Stomach (tissue), 9 donors: ENCODE results near the gene DIRAS1. TPM values are rescaled to one million over a fixed set of nuclear protein-coding genes. Genes with fewer than 3 reads are reported as not detected.
"Not testable (repeated sequence)": the region's sequence is repeated elsewhere in the genome, so short reads cannot be mapped to it uniquely, and the experiment has no call there.

Experiments used
- DNase-seq, 2 donors: peaks; one replicate each; pipeline versions ENCODE4 v3.0.0 to v3.0.0-alpha.2; 2013 to 2019
- H3K27ac ChIP-seq, 5 donors: fragments of 200-600 bp in 4 of 5; sonication (generic) in 4 of 5; one replicate each; pipeline ENCODE4 v1.5.1; 2013 to 2019; ENCODE audit warnings: mild to moderate bottlenecking in 1 of 5, moderate library complexity in 1 of 5
- H3K27me3 ChIP-seq, 3 donors: fragments of 200-600 bp; sonication (generic); one replicate each; pipeline ENCODE4 v1.5.1; 2017 to 2019; ENCODE audit warnings: mixed run types in 1 of 3
- H3K36me3 ChIP-seq, 4 donors: fragments of 200-600 bp; sonication (generic); 1 replicate in 3 of 4; 2 replicates in 1 of 4; pipeline ENCODE4 v1.5.1; 2016 to 2019
- H3K4me1 ChIP-seq, 4 donors: fragments of 200-600 bp; sonication (generic); one replicate each; pipeline ENCODE4 v1.5.1; 2016 to 2019
- H3K4me3 ChIP-seq, 4 donors: fragments of 200-600 bp; sonication (generic) in 3 of 4; one replicate each; pipeline ENCODE4 v1.5.1; 2016 to 2019; ENCODE audit warnings: mild to moderate bottlenecking in 1 of 4
- H3K9me3 ChIP-seq, 4 donors: fragments of 200-600 bp; sonication (generic); one replicate each; pipeline ENCODE4 v1.5.1; 2016 to 2019
- CTCF ChIP-seq, 7 experiments: fragments of 450-650 bp in 4 of 7; fragments of 200-600 bp in 3 of 7; sonication (generic) in 3 of 7; IDR thresholded peaks; one replicate each; pipeline ENCODE4 v1.5.1; 2016 to 2019; ENCODE audit warnings: antibody characterized with exemption in 7 of 7, control low read depth in 2 of 7, mild to moderate bottlenecking in 1 of 7
- EP300 ChIP-seq: sonication (generic); formaldehyde crosslinking; IDR thresholded peaks from one replicate; pipeline ENCODE4 v1.6.1; 2017; ENCODE audit warnings: antibody characterized with exemption
- POLR2A ChIP-seq, 4 donors: fragments of 450-650 bp; IDR thresholded peaks; one replicate each; pipeline ENCODE4 v1.6.1; 2016; ENCODE audit warnings: antibody characterized with exemption in 4 of 4, control low read depth in 2 of 4, mild to moderate bottlenecking in 1 of 4, moderate library complexity in 1 of 4
- POLR2AphosphoS5 ChIP-seq, 3 donors: sonication (generic); formaldehyde crosslinking; IDR thresholded peaks; one replicate each; pipeline ENCODE4 v1.6.1; 2016; ENCODE audit warnings: antibody characterized with exemption in 3 of 3
- WGBS, 5 donors: extraction: QIAGEN DNeasy Blood & Tissue Kit in 3 of 5; methylation state at CpG; one replicate each; pipeline versions ENCODE4 v1.1.5 to v1.1.7; 2013 to 2018; 5-methylcytosine and 5-hydroxymethylcytosine counted together
- intact Hi-C: fragments of 100-400 bp; cut with DNase I; formaldehyde crosslinking; loops from one replicate; pipeline ENCODE4 v1.15.1; 2023; ENCODE audit warnings: low total_unique reads
- polyA plus RNA-seq, 3 donors: library from polyadenylated mRNA; stranded (reverse); fragments of 200-250 nt; gene quantifications; one replicate each; pipeline ENCODE4 v1.2.3, GENCODE V29; 2013
- total RNA-seq, 5 donors: library from RNA; depleted of rRNA; stranded (reverse); fragments of >200 nt; gene quantifications; one replicate each; pipeline versions ENCODE4 v1.1.0 to v1.2.3, GENCODE V29; 2014 to 2016
- donor health status: healthy with polysubstance abuse.
- donor health status: Bipolar disorder and iron deficiency.
- donor health status: healthy.

The DIRAS1 gene
- total and polyA plus RNA-seq, 8 donors, result 0.73 to 8.4 (median 2.1) TPM; not detected in 1

DNA sequence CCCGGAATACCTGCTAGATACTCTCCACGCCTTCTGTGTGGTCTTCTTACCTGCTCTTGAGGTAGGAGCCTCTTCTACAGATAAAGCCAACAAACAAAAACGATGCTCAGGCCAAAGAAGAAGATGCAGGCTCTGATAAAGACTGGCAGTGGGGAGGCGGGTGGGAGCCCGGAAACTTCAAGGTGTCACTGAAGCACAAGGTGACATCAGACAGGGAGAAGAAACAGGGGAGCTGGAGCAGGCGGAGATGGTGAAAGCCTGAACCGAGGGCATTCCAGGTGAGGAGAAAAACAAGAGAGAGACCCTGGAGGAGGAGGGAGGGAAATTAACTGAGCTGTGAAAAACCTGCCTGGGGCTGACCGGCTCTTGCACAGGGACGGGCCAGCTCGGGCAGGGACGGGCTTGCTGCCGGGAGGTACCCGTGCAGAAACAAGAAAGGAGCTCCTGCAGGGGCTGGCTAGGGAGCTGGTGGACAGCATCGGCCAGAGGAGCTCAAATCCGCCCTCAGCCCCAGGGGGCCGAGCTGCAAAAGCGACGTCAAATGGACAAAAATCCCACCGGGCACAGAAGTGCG, 37.7 kb downstream of the DIRAS1 start:
- 77 to 88% (median 79%) methylated on average over 20 of the region's 20 CpGs for WGBS, 5 donors
- no peak overlapping the region for H3K4me3 ChIP-seq

DNA sequence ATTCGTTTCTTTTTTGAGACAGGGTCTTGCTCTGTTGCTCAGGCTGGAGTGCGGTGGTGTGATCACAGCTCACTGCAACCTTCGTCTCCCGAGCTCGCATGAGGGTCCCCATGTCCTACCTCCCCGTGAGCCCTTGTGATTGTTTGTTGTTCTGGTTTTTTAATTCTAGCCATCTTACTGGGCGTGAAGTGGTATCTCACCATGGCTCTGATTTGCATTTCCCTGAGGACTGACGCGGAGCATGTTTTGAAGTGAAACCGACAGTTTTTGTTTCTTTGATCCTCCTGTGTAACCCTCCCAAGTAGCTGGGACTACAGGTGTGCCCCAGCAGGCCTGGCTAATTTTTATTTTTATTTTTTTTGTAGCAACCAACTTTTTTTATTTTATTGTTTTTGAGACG, 40.4 kb downstream of the DIRAS1 start:
- TF ChIP-seq EP300, result no peak
- no peak for TF ChIP-seq POLR2A (IDR thresholded peaks at IDR 0.05)
- TF ChIP-seq CTCF (IDR thresholded peaks at IDR 0.05), result no peak
- TF ChIP-seq POLR2AphosphoS5 (IDR thresholded peaks at IDR 0.05), result no peak
- no peak for DNase-seq
- H3K4me3 ChIP-seq, result no peak overlapping the region
- peaks cover 0 to 7% (median 0%) of the 10 kb centered on the region in 4 donors for H3K4me1 ChIP-seq
- H3K9me3 ChIP-seq, result no peaks in the 10 kb centered on the region
- H3K27me3 ChIP-seq, result no peaks in the 10 kb centered on the region
- peak overlapping the region in 1 of 5 donors; percentile 59 for H3K27ac ChIP-seq
- intact Hi-C loops, result no loop called here
- 84 to 96% (median 94%) methylated on average over 11 of the region's 11 CpGs for WGBS, 5 donors
- H3K36me3 ChIP-seq, result peaks cover 0 to 12% (median 0%) of the 10 kb centered on the region in 4 donors

More for the DNA sequence above, 37.7 kb downstream of the DIRAS1 start:
- TF ChIP-seq CTCF (IDR thresholded peaks at IDR 0.05), result no peak
- no peak for TF ChIP-seq POLR2A (IDR thresholded peaks at IDR 0.05)
- no peak for TF ChIP-seq EP300
- TF ChIP-seq POLR2AphosphoS5 (IDR thresholded peaks at IDR 0.05), result no peak
- intact Hi-C loops, result no loop called here
- H3K27ac ChIP-seq, result no peak overlapping the region
- H3K9me3 ChIP-seq, result no peaks in the 10 kb centered on the region
- H3K4me1 ChIP-seq, result no peaks in the 10 kb centered on the region
- peaks cover 0 to 12% (median 0%) of the 10 kb centered on the region in 4 donors for H3K36me3 ChIP-seq
- H3K27me3 ChIP-seq, result no peaks in the 10 kb centered on the region
- DNase-seq, result no peak

DNA sequence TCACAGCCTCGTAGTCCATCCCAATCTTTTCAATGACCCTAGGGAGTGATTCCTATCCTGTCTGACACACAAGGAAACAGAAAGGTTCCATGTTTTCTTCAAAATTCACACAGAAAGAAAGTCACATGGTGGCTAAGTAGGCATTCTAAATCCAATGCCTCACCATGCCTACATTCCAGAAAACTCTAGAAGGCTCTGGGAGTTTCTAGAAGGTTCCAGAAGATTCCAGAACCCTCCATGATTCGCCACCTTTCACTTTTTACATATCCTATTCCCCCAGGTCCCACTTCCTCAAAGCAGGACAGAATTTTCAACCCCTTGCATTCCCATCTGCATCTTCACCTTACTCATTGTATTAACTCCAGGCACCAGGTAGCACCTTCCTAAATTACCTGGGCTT, 41.7 kb downstream of the DIRAS1 start:
- peak overlapping the region in 1 of 5 donors; percentile 8 for H3K27ac ChIP-seq
- no peaks in the 10 kb centered on the region for H3K9me3 ChIP-seq
- intact Hi-C loops, result no loop called here
- H3K4me1 ChIP-seq, result peaks cover 0 to 12% (median 6%) of the 10 kb centered on the region in 4 donors
- WGBS, 5 donors, result 43 to 89% (median 87%) methylated on average over 2 of the region's 2 CpGs
- no peak overlapping the region for H3K4me3 ChIP-seq
- peaks cover 0 to 12% (median 0%) of the 10 kb centered on the region in 4 donors for H3K36me3 ChIP-seq
- H3K27me3 ChIP-seq, result no peaks in the 10 kb centered on the region
- no peak for DNase-seq
- TF ChIP-seq CTCF (IDR thresholded peaks at IDR 0.05) (no peak), POLR2AphosphoS5 (IDR thresholded peaks at IDR 0.05) (no peak), POLR2A (IDR thresholded peaks at IDR 0.05) (no peak)

- Histone ChIP-seq H3K4me1 (peaks cover 0 to 14% (median 6%) of the 10 kb centered on the region in 4 donors), H3K36me3 (peaks cover 0 to 12% (median 0%) of the 10 kb centered on the region in 4 donors)
- intact Hi-C loops, DNase-seq, H3K27me3 ChIP-seq, H3K27ac ChIP-seq, H3K4me3 ChIP-seq, H3K9me3 ChIP-seq: not testable (repeated sequence)
- 77 to 93% (median 92%) methylated on average over 5 of the region's 5 CpGs for WGBS, 5 donors
Measured at GRCh38 chr19:2678948-2679347, 42.2 kb downstream of the DIRAS1 start.

GRCh38 chr19:2678044-2678671, 43.0 kb downstream of the DIRAS1 start:
- 72 to 91% (median 76%) methylated on average over 8 of the region's 8 CpGs for WGBS, 5 donors
- H3K4me3 ChIP-seq, result no peak overlapping the region
- intact Hi-C loops, result no loop called here
- H3K36me3 ChIP-seq, result peaks cover 0 to 12% (median 0%) of the 10 kb centered on the region in 4 donors
- DNase-seq, result peak in 1 of 2 donors; percentile 41
- peak overlapping the region in 2 of 5 donors; percentile 13 to 50 for H3K27ac ChIP-seq
- no peaks in the 10 kb centered on the region for H3K9me3 ChIP-seq
- H3K27me3 ChIP-seq, result no peaks in the 10 kb centered on the region
- peaks cover 0 to 14% (median 6%) of the 10 kb centered on the region in 4 donors for H3K4me1 ChIP-seq
- no peak for TF ChIP-seq CTCF (IDR thresholded peaks at IDR 0.05)
- no peak for TF ChIP-seq EP300
- no peak for TF ChIP-seq POLR2AphosphoS5 (IDR thresholded peaks at IDR 0.05)
- TF ChIP-seq POLR2A (IDR thresholded peaks at IDR 0.05), result no peak
